GM18907 (cell line): Measurements from ENCODE around the gene PRKG1.
"Not testable (repeated sequence)": the region's sequence is repeated elsewhere in the genome, so short reads cannot be mapped to it uniquely, and the experiment has no call there.

ENCODE experiments used
- ATAC-seq: cut with Tn5 transposase; IDR thresholded peaks from one replicate; pipeline ENCODE4 v1.9.1; 2021; ENCODE audit warnings: mild to moderate bottlenecking, moderate library complexity; ENCODE audit not compliant: unreplicated experiment

Gene PRKG1

GRCh38 chr10:51709324-51709972 is 635.2 kb downstream of the PRKG1 start:
- no peak for ATAC-seq

GRCh38 chr10:51711519-51711891 is 637.2 kb downstream of the PRKG1 start:
- no peak for ATAC-seq

GRCh38 chr10:51716981-51717380 is 642.7 kb downstream of the PRKG1 start:
- no peak for ATAC-seq

GRCh38 chr10:51718804-51719291 is 644.6 kb downstream of the PRKG1 start:
- ATAC-seq = no peak

GRCh38 chr10:51724038-51724437 is 649.8 kb downstream of the PRKG1 start:
- no peak for ATAC-seq

GRCh38 chr10:51729822-51730555 is 655.7 kb downstream of the PRKG1 start:
- no peak for ATAC-seq

- no peak for ATAC-seq
These were observed 658.8 kb downstream of the PRKG1 start for GRCh38 chr10:51733057-51733456.

GRCh38 chr10:51743146-51743545 is 668.9 kb downstream of the PRKG1 start:
- peak; percentile 99 for ATAC-seq

- ATAC-seq = peak; percentile 54
These were observed 670.1 kb downstream of the PRKG1 start for GRCh38 chr10:51744235-51745000.

GRCh38 chr10:51745397-51745796 is 671.1 kb downstream of the PRKG1 start:
- ATAC-seq = no peak

GRCh38 chr10:51747216-51747615 is 672.9 kb downstream of the PRKG1 start:
- no peak for ATAC-seq

- no peak for ATAC-seq
These were observed 674.7 kb downstream of the PRKG1 start for GRCh38 chr10:51748959-51749358.

GRCh38 chr10:51758366-51758765 is 684.1 kb downstream of the PRKG1 start:
- ATAC-seq = no peak

- ATAC-seq = not testable (repeated sequence)
These were observed 684.6 kb downstream of the PRKG1 start for GRCh38 chr10:51758838-51759237.

- ATAC-seq = peak; percentile 58
These were observed 685.7 kb downstream of the PRKG1 start for GRCh38 chr10:51759896-51760534.

- ATAC-seq = no peak
These were observed 686.8 kb downstream of the PRKG1 start for GRCh38 chr10:51760864-51761640.

GRCh38 chr10:51763746-51764145 is 689.5 kb downstream of the PRKG1 start:
- no peak for ATAC-seq

GRCh38 chr10:51765284-51765971 is 691.1 kb downstream of the PRKG1 start:
- no peak for ATAC-seq

GRCh38 chr10:51766423-51767102 is 692.3 kb downstream of the PRKG1 start:
- no peak for ATAC-seq
